Lower lobe of right lung (tissue), 2 donors: ENCODE data around the gene PCNX1. TPM values are rescaled to one million over a fixed set of nuclear protein-coding genes. Genes with fewer than 3 reads are reported as not detected.
A peak's percentile ranks its signal among the peaks of the same experiment; 100 is the strongest.

Experiments used
- ATAC-seq, 2 donors: fragments of 200-7000 bp; cut with Tn5 transposase; one replicate each; pipeline ENCODE4 v1.9.1; 2020 to 2022; ENCODE audit warnings: mild to moderate bottlenecking in 2 of 2, moderate library complexity in 2 of 2
- DNase-seq: peaks from one replicate; pipeline ENCODE4 v3.0.0-alpha.2; 2020
- H3K27ac ChIP-seq: fragments of 200-600 bp; one replicate; pipeline ENCODE4 v1.8.0; 2022
- H3K27me3 ChIP-seq: fragments of 200-600 bp; one replicate; pipeline ENCODE4 v1.8.0; 2022; ENCODE audit warnings: low read depth
- H3K36me3 ChIP-seq: fragments of 200-600 bp; one replicate; pipeline ENCODE4 v1.8.0; 2022; ENCODE audit warnings: mild to moderate bottlenecking
- H3K4me1 ChIP-seq: fragments of 200-600 bp; one replicate; pipeline ENCODE4 v1.8.0; 2022
- H3K4me3 ChIP-seq: fragments of 200-600 bp; one replicate; pipeline ENCODE4 v1.8.0; 2022; ENCODE audit warnings: mild to moderate bottlenecking
- H3K9me3 ChIP-seq: fragments of 200-600 bp; one replicate; pipeline ENCODE4 v1.8.0; 2022
- CTCF ChIP-seq: fragments of 200-600 bp; IDR thresholded peaks from one replicate; pipeline ENCODE4 v1.8.0; 2022; ENCODE audit warnings: antibody characterized with exemption, mild to moderate bottlenecking
- intact Hi-C: fragments of 100-400 bp; cut with DNase I; formaldehyde crosslinking; loops from one replicate; pipeline ENCODE4 v1.11.0; 2022
- total RNA-seq: library from RNA; stranded (reverse); fragmentation: NEBNext Ultra II Directional; extraction: Animal tissue kit (Norgen Biotek cat#: 25700); gene quantifications from one replicate; pipeline ENCODE4 v1.2.1, GENCODE V29; 2021
- donor health status: DM: no; HTN: yes; CAD: no; lungs with severe emphysema.

PCNX1 gene
- total RNA-seq, 1 donor from 2014 or later = 49.9 TPM

- intact Hi-C loops = no loop called here
- no peak for TF ChIP-seq CTCF
- DNase-seq = no peak
- no peak overlapping the region for H3K27ac ChIP-seq
- H3K27me3 ChIP-seq = no peaks in the 10 kb centered on the region
- H3K36me3 ChIP-seq = peaks cover 18% of the 10 kb centered on the region
- no peaks in the 10 kb centered on the region for H3K4me1 ChIP-seq
- H3K4me3 ChIP-seq = no peak overlapping the region
- H3K9me3 ChIP-seq = no peaks in the 10 kb centered on the region
- ATAC-seq = no peak
These were observed 208.7 kb downstream of the PCNX1 start for GRCh38 chr14:71115821-71116567.

DNA sequence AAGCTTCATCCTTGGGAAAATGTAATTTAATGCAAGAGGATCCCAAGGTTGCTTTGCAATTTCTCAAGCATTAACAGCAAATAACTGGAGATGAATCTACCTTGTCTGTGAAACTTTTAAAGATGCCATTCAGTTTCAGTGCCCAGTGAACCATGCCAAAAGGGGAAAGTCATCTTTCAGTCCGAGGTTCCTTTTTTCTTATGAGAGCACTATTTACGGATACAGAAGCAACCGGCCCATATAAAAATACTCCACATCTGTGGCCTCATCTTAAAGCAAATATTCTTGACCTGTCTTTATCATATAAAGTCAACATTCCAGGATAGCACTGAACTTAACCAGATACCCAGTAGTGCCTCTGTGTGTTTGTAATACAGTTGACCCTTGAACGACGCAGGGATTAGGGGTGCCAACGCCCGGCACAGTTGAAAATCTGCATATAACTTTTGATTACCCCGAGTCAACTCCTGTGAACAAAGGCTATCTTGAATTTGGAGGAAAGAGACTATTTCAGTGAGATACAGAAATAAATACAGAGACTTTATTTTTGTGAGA lies 209.4 kb downstream of the PCNX1 start:
- H3K36me3 ChIP-seq = peaks cover 12% of the 10 kb centered on the region
- no peak for DNase-seq
- H3K4me3 ChIP-seq = no peak overlapping the region
- no peak overlapping the region for H3K27ac ChIP-seq
- H3K9me3 ChIP-seq = no peaks in the 10 kb centered on the region
- no peak for ATAC-seq
- H3K4me1 ChIP-seq = no peaks in the 10 kb centered on the region
- H3K27me3 ChIP-seq = no peaks in the 10 kb centered on the region
- TF ChIP-seq CTCF = no peak
- intact Hi-C loops = no loop called here

DNA sequence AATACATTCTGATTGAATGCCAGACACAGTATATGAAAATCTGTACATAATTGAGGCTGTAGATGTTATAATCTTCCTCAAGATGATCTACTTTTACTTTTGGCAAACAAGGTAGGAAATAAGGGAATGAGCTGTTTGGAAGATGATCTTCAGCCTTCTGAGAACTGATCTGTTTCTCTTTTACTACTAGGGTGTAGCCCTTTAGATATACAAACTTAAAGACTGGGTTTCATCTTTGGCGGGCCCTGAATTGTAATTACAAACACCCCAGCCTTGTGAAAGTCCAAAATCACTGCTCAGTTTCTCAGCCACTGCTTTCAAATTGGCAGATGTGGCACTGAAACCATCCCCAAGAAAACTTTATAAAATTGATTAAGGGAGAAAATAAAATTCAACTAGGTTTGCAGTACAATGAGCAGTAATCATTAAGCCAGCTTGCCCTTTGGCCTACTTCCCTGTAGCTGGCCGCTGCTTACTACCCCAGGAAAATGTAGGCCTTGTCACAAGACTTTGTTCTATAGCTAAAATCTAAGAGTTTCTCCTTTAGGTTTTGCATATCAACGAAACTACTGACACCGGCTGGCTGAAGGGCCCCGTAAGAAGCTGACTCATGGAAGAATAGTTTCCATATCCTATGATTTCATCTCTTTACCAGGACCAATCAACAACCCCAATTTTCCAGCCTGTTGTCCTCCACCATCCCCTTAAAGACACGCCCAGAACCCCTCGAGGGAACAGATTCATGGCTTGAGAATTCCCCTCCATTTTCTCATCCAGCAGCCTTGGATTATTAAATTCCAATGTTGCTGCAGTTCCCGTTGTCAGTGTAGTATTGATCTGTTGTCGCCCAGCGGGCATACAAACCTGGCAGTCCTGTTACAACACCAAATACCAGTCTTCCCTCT lies 210.8 kb downstream of the PCNX1 start:
- Histone ChIP-seq H3K4me1 (no peaks in the 10 kb centered on the region), H3K9me3 (no peaks in the 10 kb centered on the region), H3K36me3 (peaks cover 7% of the 10 kb centered on the region), H3K4me3 (no peak overlapping the region), H3K27me3 (no peaks in the 10 kb centered on the region), H3K27ac (no peak overlapping the region)
- intact Hi-C loops = no loop called here
- TF ChIP-seq CTCF = no peak
- DNase-seq = no peak
- ATAC-seq = peak in 1 of 2 donors; percentile 38

GRCh38 chr14:71119075-71119474 lies 211.8 kb downstream of the PCNX1 start:
- DNase-seq (no peak), ATAC-seq (peak in 1 of 2 donors; percentile 23)
- no peak for TF ChIP-seq CTCF
- Histone ChIP-seq H3K36me3 (peaks cover 5% of the 10 kb centered on the region), H3K9me3 (no peaks in the 10 kb centered on the region), H3K4me1 (no peaks in the 10 kb centered on the region), H3K4me3 (no peak overlapping the region), H3K27ac (no peak overlapping the region), H3K27me3 (no peaks in the 10 kb centered on the region)
- intact Hi-C loops = no loop called here

DNA sequence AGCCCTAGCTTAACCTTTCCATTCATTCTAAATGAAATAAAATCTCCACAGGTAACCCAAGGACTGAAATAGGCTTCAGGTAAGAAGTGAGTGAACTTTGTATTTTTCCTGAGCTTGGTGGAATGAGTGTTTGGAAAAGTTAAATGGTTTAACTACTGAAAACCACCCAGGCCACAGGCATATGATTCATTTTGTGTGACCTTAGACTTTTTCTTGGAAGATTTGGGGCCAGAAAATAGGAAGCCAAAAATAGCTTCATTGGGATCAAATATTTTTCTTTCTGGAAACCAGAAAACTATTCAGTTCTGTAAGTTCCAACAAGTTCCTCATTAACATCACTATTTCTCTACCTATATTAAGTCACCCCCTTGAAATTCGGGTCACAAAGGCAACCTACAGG lies 212.6 kb downstream of the PCNX1 start:
- DNase-seq = no peak
- intact Hi-C loops = no loop called here
- no peak overlapping the region for H3K4me3 ChIP-seq

More for the DNA sequence above, 212.6 kb downstream of the PCNX1 start:
- H3K4me1 ChIP-seq = no peaks in the 10 kb centered on the region
- H3K27ac ChIP-seq = no peak overlapping the region
- H3K9me3 ChIP-seq = no peaks in the 10 kb centered on the region
- no peak for TF ChIP-seq CTCF
- H3K36me3 ChIP-seq = no peaks in the 10 kb centered on the region
- no peak for ATAC-seq
- H3K27me3 ChIP-seq = no peaks in the 10 kb centered on the region
